GM21737 (cell line): ENCODE measurements around the gene WDR3.
"Not testable (repeated sequence)": the region's sequence is repeated elsewhere in the genome, so short reads cannot be mapped to it uniquely, and the experiment has no call there.

ENCODE experiments used
- ATAC-seq: cut with Tn5 transposase; IDR thresholded peaks from one replicate; pipeline ENCODE4 v1.9.1; 2021; ENCODE audit warnings: mild to moderate bottlenecking, moderate library complexity; ENCODE audit not compliant: unreplicated experiment

The WDR3 gene

DNA sequence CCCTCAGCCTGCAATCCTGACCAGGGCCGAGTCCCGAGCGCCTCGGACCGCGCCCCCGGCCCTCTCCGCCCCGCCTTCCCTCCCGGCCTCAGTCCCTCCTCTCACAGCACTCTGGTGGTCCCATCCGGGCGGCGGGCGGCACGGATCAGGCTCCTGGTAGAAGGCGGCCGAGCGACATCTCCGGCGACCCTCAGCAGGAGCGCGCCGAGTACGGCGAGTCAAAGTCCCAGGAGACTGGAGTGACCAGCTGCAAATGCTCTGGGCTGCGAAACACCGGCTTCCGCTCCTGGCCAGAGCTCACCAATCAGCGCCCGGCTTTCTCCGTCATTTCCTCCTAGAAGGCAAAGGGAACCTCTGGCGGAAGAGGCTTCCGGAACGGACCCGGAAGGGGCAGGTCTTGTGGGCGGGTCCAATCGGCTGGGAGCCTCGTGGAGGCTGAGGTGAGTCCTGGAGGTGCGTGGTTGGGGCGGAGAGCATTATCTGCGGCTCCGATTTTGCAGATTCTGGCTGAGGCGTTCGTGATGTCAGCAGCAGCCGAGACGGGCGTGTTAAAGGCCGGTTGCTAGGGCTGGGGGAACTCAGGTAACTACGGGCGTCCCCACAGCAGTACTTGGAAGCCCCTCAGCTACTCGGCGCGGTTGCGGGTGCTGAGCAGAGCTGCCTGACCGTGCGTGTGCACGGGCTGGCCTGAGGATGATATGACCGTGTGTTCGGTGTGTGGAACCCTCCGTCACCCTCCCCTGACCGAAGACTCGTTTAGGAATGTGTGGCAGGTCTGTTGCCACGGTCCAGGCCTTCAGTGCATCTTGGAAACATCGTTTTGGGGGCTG is at the start of gene WDR3, which contains the start of gene GDAP2:
WDR3 (plus strand) TSS at position 397 of the 830 bp plus-strand sequence. CDS start 3,581 bp downstream, outside the sequence.
GDAP2 (minus strand) TSS at position 279 of the 830 bp plus-strand sequence. CDS start 9,264 bp downstream, outside the sequence.
- ATAC-seq = peak; percentile 94

DNA sequence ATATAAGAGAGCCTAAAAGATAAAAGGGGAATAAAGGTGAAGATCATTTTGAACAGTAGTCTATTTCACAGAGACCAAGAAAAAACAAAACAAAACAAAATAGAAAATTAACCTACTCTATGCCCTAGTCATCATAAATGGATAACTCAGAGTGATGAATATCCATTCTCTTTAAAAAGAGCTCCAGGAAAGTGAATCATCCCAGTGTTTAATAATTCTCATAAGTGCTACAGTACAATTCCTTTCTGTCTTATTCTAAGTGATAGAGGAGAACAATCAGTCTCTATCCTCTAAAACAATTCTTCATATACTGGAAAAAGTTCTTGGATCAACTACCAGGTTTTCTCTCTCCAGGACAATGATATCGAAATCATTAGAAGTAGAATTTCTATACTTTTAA is 45.9 kb upstream of the WDR3 start:
- ATAC-seq = no peak

DNA sequence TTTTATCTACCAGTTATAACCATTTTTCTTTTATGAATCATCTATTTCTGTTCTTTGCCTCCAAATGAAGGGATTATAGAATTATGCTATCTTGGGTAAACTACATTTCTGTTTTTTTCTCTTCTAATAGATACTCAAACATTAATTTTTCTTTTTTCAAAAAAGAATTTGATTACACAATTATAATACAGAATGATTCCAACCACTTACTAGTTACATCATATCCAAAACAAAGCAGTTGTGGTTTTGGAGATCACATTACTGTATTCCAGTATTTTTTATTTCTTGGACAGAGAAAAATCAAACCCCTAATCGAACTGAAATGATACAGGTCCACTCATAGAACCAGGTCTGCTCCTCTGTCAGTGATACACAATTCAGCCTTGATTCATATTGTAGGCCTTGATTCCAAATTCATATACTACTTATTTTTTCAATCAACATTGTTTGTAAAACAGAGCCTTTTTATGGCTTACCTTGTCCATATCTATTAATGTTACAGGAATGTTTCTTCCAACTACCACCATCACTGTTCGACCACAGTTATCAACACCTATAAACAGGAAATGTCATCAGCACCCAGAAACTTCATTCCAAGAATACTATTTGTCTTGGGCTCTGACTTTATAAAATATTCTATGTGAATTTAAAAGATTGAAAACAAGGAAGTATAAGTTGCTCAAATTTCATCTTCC is 43.3 kb upstream of the WDR3 start:
- no peak for ATAC-seq

DNA sequence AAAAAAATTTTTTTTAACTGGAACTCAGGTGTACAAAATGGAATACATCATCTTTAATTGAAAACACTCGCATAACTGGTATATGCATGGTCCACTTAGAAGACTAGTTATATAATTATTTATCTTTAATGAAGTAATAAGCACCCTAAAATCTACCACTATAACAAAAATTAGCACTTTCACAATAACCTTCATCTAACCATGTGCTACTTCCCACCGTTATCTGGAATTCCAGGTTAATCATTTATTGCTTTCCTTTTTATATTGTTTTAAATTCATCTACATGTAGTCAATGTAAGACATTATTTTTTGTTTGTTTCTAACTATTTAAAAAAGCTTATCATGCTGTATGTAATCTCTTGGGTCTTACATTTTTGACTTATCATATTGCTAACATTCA is 39.1 kb upstream of the WDR3 start:
- no peak for ATAC-seq

DNA sequence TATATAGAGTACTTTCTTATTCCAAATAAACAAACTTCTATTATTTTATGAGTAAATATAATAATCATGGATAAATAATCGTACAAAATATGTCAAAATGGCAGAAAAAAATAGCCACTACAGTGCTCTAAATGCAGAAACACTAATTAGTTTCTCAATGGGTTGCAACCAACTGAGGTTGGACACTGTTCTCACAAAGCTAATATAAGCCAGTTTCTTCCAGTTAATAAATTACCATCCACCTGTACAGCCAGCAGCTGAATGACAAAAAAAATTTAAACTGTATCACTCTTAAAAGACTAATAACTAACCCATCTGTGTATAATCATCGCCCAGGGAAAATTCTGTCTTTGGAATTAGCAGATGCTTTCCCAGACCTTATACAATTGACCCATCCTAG is 37.0 kb upstream of the WDR3 start:
- ATAC-seq = no peak

DNA sequence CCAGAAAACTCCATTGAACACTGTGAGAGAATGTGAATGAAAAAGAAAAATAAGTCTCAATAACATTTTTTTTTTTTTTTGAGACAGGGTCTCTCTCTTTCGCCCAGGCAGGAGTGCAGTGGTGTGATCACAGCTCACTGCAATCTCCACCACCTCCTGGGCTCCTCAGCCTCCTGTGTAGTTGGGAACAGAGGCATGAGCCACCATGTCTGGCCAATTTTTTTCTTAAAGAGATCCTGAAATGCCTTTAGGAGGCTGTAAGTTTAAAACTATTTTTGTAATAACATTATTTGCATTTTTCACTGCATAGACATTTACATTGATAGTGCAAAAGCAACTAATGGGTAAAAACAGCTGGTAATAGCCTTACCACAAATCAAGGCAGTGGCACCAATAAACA is 35.5 kb upstream of the WDR3 start:
- ATAC-seq = no peak

DNA sequence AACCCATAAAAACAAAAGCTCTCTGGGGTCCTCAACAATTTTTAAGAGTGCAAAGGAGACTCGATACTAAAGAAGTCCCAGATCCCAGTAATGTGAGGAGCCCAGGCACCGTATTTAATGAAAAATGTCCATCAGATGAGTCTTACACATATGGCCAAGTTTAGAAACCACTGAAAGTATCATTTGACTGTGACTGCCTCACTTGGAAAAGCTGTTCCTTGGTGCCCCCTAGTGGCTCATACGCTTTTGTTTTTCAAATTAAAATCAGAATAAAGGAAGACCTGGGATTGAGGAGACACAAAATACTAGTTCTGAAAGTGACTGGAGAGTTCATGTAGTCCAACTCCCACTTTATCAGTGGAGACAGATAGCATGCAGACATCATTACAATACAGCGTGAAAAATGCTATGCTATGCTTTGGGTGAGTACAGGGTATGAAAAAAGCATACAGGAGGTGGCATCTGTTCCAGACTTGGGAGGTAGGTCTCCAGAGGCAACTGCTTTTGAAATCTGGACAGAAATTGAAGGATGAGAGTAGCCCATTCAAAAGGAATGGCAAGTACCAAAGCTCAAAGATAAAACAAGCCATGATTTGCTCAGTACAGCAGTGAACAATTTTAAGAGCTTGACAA is 33.9 kb upstream of the WDR3 start:
- peak; percentile 71 for ATAC-seq

DNA sequence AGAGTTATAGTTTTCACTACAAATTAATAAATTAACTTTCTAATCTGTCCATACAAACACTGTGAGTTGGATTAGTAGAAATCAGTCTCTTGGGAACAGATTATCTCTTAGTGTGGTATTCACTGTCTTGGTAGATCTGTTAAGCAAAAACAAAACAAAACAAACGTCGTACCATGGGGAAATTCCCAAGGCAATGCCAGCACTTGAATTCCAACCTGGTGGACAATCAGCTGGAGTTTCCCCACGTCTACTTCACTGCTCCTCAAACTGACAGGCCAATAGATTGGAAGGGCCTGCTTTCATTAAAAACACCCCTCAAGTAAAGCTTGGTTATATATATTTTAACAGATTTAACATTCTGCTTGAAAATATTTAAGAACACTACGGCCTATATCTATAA is 32.0 kb upstream of the WDR3 start:
- ATAC-seq = no peak

DNA sequence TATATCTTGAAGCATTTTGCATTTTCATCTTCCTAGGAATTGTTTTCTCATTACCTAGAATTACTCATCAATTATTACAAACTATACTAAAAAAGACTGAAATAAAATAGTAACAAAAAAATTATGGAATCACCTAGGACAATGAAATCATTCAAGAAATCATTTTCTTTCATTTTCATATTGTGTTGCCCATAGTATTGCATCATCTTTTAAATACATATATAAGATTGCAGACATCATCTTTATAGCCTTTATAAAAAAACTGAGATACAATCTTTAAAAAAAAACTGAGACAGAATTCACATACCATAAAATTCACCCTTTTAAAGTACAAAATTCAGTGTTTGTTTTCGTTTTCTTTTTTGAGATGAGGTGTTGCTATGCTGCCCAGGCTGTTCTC is 29.7 kb upstream of the WDR3 start:
- ATAC-seq = no peak

DNA sequence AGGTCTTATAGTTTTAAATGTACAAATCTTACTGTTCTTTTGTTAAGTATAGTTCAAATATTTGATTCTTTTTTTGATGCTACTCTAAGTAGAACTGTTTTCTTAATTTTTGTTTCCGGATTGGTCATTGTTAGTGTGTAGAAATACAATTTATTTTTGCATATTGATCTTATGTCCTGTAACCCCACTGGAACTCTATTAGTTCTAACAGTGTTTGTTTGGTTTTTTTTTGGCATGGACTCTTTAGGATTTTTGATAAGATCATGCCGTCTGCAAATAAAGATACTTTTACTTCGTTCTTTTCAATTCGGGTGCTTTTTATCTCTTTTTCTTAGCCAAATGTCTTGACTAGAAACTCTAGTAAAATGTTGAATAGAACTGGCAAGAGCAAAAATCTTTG is 26.6 kb upstream of the WDR3 start:
- ATAC-seq = no peak

DNA sequence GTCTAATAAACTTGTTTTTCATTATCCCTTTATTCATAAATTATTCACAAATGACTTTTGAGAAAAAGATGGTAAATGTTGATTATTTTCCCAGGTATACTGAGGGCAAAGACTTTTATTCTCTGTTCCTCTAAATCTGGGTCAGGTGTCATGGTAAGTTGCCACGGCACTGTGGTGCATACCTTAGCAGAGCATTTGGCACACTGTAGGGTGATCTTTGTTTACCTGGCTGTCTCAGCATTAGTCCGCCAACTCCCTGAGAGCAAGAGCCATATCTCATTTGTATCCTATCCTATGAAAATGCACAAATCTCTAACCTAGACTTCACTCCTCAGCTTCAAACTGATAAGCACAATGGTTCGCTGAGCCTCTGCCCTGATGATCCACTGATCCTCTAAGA is 25.1 kb upstream of the WDR3 start:
- no peak for ATAC-seq

DNA sequence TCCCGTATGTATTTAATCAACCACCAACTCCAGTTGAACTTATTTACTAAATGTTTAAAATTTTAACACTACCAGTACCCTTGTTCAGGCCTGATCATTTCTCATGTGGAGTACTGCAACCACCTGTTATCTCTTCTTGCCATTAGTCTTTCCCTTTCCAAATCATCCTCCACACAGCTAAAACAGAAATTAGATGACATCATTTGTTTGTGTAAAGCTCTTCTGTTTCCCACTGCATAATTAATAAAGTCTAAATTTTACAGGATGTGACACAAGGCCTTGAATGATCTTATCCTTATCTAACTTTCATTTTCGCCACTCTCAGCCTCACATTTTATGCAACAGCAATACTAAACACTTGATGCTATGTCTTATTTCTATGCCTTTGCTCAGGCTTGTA is 24.5 kb upstream of the WDR3 start:
- no peak for ATAC-seq

DNA sequence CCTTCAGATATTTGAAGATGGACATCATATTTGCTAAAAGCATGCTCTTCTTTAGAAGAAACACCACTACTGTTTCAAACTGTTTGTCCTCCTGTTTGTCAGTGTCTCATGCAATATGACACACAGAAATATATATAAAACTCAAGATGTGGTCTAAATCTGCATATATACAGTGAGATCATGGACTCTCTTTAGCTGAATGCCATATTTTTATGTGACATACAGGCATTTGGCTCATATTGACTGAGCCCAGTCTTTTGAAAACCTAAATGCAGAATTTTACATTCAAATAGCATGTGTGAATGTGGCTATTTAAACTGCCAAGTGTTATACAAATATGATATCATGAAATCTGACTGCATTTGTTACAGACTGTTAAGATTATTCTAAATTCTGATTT is 18.5 kb upstream of the WDR3 start:
- ATAC-seq = no peak

DNA sequence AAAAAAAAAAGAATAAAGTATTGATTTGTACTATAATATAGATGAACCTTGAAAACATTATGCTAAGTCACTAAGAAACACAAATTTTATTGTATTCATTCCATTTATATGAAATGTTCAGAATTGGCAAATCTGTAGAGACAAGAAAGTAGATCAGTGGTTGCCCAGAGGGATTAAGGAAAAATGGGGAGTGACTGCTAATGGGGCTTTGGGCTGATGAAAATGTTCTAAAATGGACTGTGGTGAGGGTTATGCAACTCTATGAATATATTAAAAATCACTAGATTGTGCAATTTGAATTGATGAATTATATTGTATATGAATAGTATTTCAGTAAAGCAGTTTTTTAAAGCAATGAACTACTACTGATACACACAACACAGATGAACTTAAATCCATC is 10.2 kb upstream of the WDR3 start:
- no peak for ATAC-seq

DNA sequence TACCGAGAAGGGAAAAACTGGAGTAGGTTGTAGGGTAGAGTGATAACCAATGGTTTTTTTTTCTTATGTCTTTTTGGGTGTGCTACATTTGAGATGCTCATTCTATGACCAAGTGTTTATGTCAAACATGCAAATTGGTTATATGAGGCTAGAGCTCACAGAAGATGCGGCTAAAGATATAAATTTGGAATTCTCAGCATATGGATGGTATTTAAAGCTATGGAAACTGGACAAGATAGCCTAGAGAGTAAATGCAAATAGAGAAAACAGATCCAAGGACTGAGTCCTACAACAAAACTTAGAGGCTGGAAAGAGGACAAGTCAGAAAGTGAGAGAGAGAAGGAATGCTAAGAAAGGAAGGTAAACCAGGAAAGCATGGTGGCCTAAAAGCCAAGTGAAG is 7.5 kb upstream of the WDR3 start:
- no peak for ATAC-seq

DNA sequence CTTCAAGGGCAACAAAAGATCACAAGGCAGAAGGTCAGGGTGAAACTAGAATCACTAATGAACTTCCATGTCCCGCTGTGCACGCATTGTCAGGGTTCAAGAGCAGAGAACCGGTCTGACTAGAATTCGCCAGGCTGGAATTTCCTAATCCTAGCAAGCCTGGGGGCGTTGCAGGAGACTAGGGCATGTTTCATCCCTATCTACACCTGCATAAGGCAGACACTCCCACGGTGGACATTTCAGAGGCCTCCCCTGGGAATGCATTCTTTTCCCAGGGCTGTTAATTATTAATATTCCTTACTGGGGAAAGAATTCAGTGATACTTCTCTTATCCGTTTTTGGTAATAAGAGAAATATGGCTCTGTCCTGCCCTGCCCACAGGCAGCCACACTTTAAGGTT is 6.8 kb upstream of the WDR3 start:
- not testable (repeated sequence) for ATAC-seq

DNA sequence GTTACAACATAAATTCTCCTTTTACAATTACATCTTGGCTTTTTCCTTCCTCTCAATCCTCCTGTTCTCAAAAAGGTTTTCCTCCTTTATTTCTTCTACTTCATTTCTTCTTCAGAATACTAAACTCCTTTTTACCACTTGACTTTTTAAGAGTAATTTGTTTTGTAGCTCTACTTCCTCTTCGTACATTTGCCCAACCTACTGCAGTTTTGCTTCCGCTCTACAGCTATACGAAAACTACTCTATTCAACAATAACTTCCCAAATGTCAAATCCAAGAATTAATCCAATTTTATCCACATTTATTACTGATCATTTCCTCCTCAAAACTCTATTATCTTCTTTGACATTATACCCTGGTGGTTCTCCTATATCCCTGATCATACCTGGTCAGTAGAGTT is 3.6 kb upstream of the WDR3 start:
- ATAC-seq = no peak

DNA sequence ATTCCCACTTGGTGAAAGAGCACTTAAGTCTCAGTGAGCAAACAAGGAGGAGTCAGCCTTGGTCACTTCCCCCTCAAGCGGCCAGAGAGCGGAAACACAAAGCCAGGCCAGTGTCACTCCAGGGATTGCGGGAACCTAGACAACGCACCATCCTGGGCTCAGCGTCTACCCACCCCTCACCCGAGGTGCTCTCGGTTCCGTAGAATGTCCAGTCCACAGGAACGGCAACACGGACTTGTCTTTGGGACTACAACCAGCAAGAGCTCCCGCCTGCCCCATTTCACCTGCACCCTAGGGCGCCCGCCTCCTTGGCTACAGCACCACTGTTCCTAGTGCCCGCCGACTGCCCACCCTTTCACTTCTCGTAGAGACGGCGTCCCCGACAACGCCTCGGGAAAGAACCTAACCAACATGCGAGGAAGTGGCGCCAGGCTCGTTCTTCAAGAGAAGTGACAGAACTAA is 627 bp upstream of the WDR3 start:
- ATAC-seq = peak; percentile 42

DNA sequence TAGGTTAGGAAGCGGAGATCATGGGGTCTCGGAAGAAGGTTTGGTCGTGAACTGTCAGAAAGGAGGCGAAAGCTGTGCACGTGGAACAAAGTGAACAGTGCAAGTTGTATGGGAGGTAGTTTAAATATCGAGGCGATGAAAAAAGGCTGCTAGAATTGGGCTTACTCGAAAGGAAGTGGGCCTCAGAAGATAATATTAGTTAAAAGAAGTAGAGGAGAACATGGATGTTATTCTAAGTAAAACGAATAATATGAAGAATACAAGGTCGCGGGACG is 571 bp downstream of the WDR3 start:
- no peak for ATAC-seq

DNA sequence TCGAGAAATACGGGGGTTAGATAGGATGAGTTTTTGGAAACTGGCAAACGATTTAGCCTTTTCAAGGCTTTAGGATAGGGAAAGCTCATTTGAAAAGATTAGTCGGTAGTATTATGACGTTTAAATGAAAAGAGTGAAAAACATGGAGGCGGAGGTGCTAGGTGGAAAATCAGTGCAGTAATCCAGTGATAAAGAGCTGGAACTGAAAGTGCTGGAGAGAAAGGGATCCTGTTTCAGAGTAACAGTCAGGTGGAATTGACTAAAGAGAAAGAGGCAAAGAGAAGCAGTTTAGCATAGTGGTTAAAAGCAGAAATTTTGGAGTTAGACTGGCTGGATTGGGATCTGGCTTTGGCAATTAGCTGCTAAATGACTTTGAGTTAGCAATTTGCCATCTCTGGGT is 945 bp downstream of the WDR3 start:
- ATAC-seq = no peak

DNA sequence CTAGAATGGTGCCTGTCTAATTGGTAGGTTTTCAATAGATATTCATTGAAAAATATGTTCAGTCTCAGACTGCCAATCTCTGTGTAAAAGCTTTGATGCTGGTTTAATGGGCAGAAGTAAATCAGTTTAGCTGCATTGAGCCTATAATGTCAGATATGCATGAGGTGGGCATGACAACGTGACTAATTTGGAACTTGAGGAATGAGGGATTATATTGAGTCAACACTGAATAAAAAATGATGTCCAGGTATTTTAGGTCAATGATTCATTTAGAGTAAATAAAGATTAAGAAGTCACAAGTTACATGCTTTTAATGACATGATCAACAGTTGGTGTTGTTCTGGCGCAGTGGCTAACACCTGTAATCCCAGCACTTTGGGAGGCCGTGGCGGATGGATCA is 3.0 kb downstream of the WDR3 start:
- no peak for ATAC-seq

DNA sequence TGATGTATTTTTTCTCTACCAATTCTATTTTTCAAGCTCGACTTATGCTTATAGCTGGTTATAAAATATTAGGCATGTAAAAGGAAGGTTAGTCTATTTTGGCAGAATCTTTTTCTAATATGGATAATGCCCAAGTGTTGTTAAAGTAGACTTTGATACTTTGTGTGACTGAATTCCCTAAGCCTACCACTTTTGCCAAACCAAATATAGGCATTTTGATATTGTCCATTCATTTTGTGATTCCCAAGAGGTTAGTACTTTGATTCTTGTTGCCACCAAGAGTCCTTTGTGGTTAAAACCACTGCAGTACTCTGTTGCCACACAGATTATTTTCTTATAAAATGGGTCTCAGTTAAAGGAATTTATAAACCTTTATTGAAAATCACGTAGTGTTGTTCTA is 4.2 kb downstream of the WDR3 start:
- ATAC-seq = no peak
